H9 (cell line): ENCODE results near the gene CSRP1. TPM values are rescaled to one million over a fixed set of nuclear protein-coding genes. Genes with fewer than 3 reads are reported as not detected.

Experiments used
- DNase-seq: peaks from one replicate; pipeline ENCODE4 v3.0.0-alpha.2; 2017
- H2AFZ ChIP-seq: one replicate; pipeline ENCODE4 v1.6.1; 2013; ENCODE audit warnings: mild to moderate bottlenecking, low read length, control low read depth, moderate library complexity
- H2AK5ac ChIP-seq: 2 replicates; pipeline ENCODE4 v1.6.1; 2013; ENCODE audit warnings: low read length, control low read depth, mixed read lengths; ENCODE audit not compliant: insufficient read length
- H2BK120ac ChIP-seq: one replicate; pipeline ENCODE4 v1.6.1; 2013; ENCODE audit warnings: low read depth, mild to moderate bottlenecking, low read length, control low read depth, inconsistent platforms; ENCODE audit not compliant: poor library complexity, severe bottlenecking
- H2BK12ac ChIP-seq: 2 replicates; pipeline ENCODE4 v1.6.1; 2013; ENCODE audit warnings: low read length, control low read depth, mixed read lengths, low read depth; ENCODE audit not compliant: insufficient read length
- H2BK15ac ChIP-seq: 2 replicates; pipeline ENCODE4 v1.6.1; 2013; ENCODE audit warnings: low read depth, low read length, control low read depth
- H2BK20ac ChIP-seq: one replicate; pipeline ENCODE4 v1.6.1; 2013; ENCODE audit warnings: low read depth, mild to moderate bottlenecking, low read length, control low read depth, inconsistent platforms; ENCODE audit not compliant: poor library complexity, severe bottlenecking
- H2BK5ac ChIP-seq: 2 replicates; pipeline ENCODE4 v1.6.1; 2013; ENCODE audit warnings: low read length, control low read depth, mixed read lengths; ENCODE audit not compliant: insufficient read length
- H3K14ac ChIP-seq: 2 replicates; pipeline ENCODE4 v1.6.1; 2013; ENCODE audit warnings: low read length, control low read depth; ENCODE audit not compliant: insufficient read depth
- H3K18ac ChIP-seq: 2 replicates; pipeline ENCODE4 v1.6.1; 2013; ENCODE audit warnings: low read depth, mild to moderate bottlenecking, mixed read lengths, low read length, control low read depth; ENCODE audit not compliant: insufficient read length
- H3K23ac ChIP-seq: 2 replicates; pipeline ENCODE4 v1.6.1; 2013; ENCODE audit warnings: low read length, control low read depth, mixed read lengths, low read depth; ENCODE audit not compliant: insufficient read length
- H3K23me2 ChIP-seq: 2 replicates; pipeline ENCODE4 v1.6.1; 2013; ENCODE audit warnings: low read depth, mild to moderate bottlenecking, mixed read lengths, low read length, control low read depth; ENCODE audit not compliant: insufficient read length, poor library complexity, severe bottlenecking
- H3K27ac ChIP-seq: 2 replicates; pipeline ENCODE4 v1.5.1; 2013; ENCODE audit warnings: low read length, control low read depth, mixed read lengths, low read depth; ENCODE audit not compliant: insufficient read length
- H3K27me3 ChIP-seq: 2 replicates; pipeline ENCODE4 v1.6.1; 2013; ENCODE audit warnings: low read length, control low read depth, inconsistent platforms; ENCODE audit not compliant: insufficient read depth
- H3K4ac ChIP-seq: 2 replicates; pipeline ENCODE4 v1.6.1; 2013; ENCODE audit warnings: low read depth, mild to moderate bottlenecking, control low read depth, inconsistent platforms, low read length, moderate library complexity
- H3K4me1 ChIP-seq: 2 replicates; pipeline ENCODE4 v1.6.1; 2013; ENCODE audit warnings: low read length, control low read depth, inconsistent platforms; ENCODE audit not compliant: insufficient read depth
- H3K4me2 ChIP-seq: 2 replicates; pipeline ENCODE4 v1.6.1; 2013; ENCODE audit warnings: low read length, control low read depth, mixed read lengths; ENCODE audit not compliant: insufficient read length, insufficient read depth
- H3K56ac ChIP-seq: 2 replicates; pipeline ENCODE4 v1.6.1; 2013; ENCODE audit warnings: low read depth, mild to moderate bottlenecking, mixed read lengths, low read length, control low read depth; ENCODE audit not compliant: insufficient read length
- H3K79me1 ChIP-seq: 2 replicates; pipeline ENCODE4 v1.6.1; 2013; ENCODE audit warnings: low read depth, mild to moderate bottlenecking, moderate library complexity, low read length, control low read depth, inconsistent platforms; ENCODE audit not compliant: insufficient read depth, poor library complexity, severe bottlenecking
- H3K79me2 ChIP-seq: 2 replicates; pipeline ENCODE4 v1.6.1; 2013; ENCODE audit warnings: low read length, control low read depth, inconsistent platforms; ENCODE audit not compliant: insufficient read depth
- H3K9ac ChIP-seq: 2 replicates; pipeline ENCODE4 v1.6.1; 2013; ENCODE audit warnings: low read length, control low read depth, mixed read lengths; ENCODE audit not compliant: insufficient read length; ENCODE audit errors: extremely low read depth
- H3K9me3 ChIP-seq: one replicate; pipeline ENCODE4 v1.6.1; 2013; ENCODE audit warnings: low read depth, low read length, inconsistent platforms; ENCODE audit not compliant: control insufficient read depth
- H3T11ph ChIP-seq: one replicate; pipeline ENCODE4 v1.6.1; 2013; ENCODE audit warnings: mild to moderate bottlenecking, low read length, control low read depth, inconsistent platforms
- H4K20me1 ChIP-seq: one replicate; pipeline ENCODE4 v1.6.1; 2013; ENCODE audit not compliant: control insufficient read depth, insufficient read length, insufficient read depth
- H4K5ac ChIP-seq: 2 replicates; pipeline ENCODE4 v1.6.1; 2013; ENCODE audit warnings: low read depth, mild to moderate bottlenecking, mixed read lengths, low read length, control low read depth; ENCODE audit not compliant: insufficient read length
- H4K8ac ChIP-seq: replicated peaks from 2 replicates; pipeline ENCODE4 v1.6.1; 2013; ENCODE audit warnings: low read length, control low read depth, mixed read lengths, low read depth; ENCODE audit not compliant: insufficient read length
- H4K91ac ChIP-seq: 2 replicates; pipeline ENCODE4 v1.6.1; 2013; ENCODE audit warnings: low read depth, mild to moderate bottlenecking, moderate library complexity, mixed read lengths, low read length, control low read depth; ENCODE audit not compliant: insufficient read length
- H3K27ac Mint-ChIP-seq, 3 experiments: 2 replicates in 2 of 3; 3 replicates in 1 of 3; pipeline ENCODE4 v1.8.0; 2020 to 2021; ENCODE audit warnings: mixed read lengths in 3 of 3, mild to moderate bottlenecking in 1 of 3, moderate library complexity in 1 of 3
- H3K27me3 Mint-ChIP-seq: 2 replicates; pipeline ENCODE4 v1.8.0; 2021; ENCODE audit warnings: low read depth, mild to moderate bottlenecking, moderate library complexity, mixed read lengths
- H3K36me3 Mint-ChIP-seq, 3 experiments: 2 replicates in 2 of 3; 3 replicates in 1 of 3; pipeline ENCODE4 v1.8.0; 2020 to 2021; ENCODE audit warnings: low read depth in 3 of 3, mixed read lengths in 3 of 3; ENCODE audit not compliant: insufficient read depth in 1 of 3
- H3K4me1 Mint-ChIP-seq, 2 experiments: 2 replicates each; pipeline ENCODE4 v1.8.0; 2020; ENCODE audit warnings: mixed read lengths in 2 of 2
- H3K4me3 Mint-ChIP-seq, 2 experiments: 2 replicates in 1 of 2; 3 replicates in 1 of 2; pipeline ENCODE4 v1.8.0; 2020 to 2021; ENCODE audit warnings: mild to moderate bottlenecking in 2 of 2, mixed read lengths in 2 of 2, moderate library complexity in 1 of 2
- H3K9me3 Mint-ChIP-seq, 2 experiments: 2 replicates in 1 of 2; 3 replicates in 1 of 2; pipeline ENCODE4 v1.8.0; 2020; ENCODE audit warnings: mild to moderate bottlenecking in 2 of 2, mixed read lengths in 2 of 2, moderate library complexity in 1 of 2
- WGBS: extraction: QIAGEN DNeasy Blood & Tissue Kit; methylation state at CpG from one replicate; pipeline ENCODE4 v1.1.7; 2013; ENCODE audit warnings: missing lambda C conversion rate, low lambda C conversion rate, mixed read lengths; ENCODE audit not compliant: insufficient read length; ENCODE audit errors: extremely low coverage; 5-methylcytosine and 5-hydroxymethylcytosine counted together
- total RNA-seq: library from RNA; stranded (reverse); gene quantifications from 2 replicates; pipeline ENCODE4 v1.2.1, GENCODE V29; 2021
- TF ChIP-seq, protein P1 (sequence below): fragments of 200-600 bp; sonication (generic); conservative IDR thresholded peaks from 3 replicates; pipeline ENCODE4 v1.8.0; 2021; ENCODE audit warnings: antibody characterized with exemption, mild to moderate bottlenecking

Gene CSRP1
- total RNA-seq, 1 experiment from 2014 or later, result 0.44 TPM

DNA sequence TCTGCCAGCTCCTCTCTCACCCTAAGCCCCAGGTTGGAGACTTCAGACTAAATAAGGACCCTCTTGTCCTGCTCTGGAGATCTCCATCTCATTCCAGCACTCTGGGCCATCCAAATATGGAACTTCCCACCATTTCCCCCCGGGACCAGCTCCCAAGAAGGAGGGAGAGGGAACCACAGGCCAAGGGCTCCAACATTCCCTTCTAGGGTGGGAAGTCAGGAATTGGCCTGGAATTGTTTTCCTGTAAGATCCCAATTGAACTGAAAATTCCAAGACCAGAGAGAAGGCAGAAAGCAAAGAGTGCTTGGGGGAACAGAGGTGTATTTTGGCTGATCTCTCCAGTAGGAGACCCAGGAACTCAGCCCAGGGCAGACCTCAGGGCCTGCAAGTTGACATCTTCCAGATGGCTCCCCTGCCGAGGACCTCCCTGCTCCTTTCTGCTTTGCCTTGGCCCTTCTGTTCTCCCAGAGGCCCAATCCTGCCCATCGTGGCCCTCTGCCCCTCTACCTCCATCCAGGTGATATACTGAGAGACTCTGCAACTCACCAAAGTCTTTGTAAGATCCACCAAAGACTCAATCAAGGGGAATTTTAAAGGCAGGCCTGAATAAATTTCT lies 14.9 kb downstream of the CSRP1 start:
- H2BK15ac ChIP-seq, result no peak overlapping the region
- H2AFZ ChIP-seq, result no peak overlapping the region
- no peaks in the 10 kb centered on the region for H3K79me1 ChIP-seq
- H4K91ac ChIP-seq, result no peak overlapping the region
- H3K9me3 ChIP-seq, result no peaks in the 10 kb centered on the region
- no peak overlapping the region for H3K14ac ChIP-seq
- Mint-ChIP-seq H3K36me3 (peaks cover 0 to 4% (median 0%) of the 10 kb centered on the region in 3 experiments; a peak in 2 of 7 replicates), H3K27me3 (no peaks in the 10 kb centered on the region; the same call in 1 of the 2 replicates), H3K9me3 (peaks cover 3 to 5% of the 10 kb centered on the region in 2 experiments; a peak in 3 of 5 replicates), H3K27ac (no peak overlapping the region; a peak in 1 of 7 replicates), H3K4me1 (peaks cover 14 to 26% of the 10 kb centered on the region in 2 experiments), H3K4me3 (no peak overlapping the region)
- no peak overlapping the region for H2AK5ac ChIP-seq
- H4K20me1 ChIP-seq, result no peaks in the 10 kb centered on the region
- H3K79me2 ChIP-seq, result no peaks in the 10 kb centered on the region
- H2BK12ac ChIP-seq, result no peak overlapping the region
- no peaks in the 10 kb centered on the region for H3K23me2 ChIP-seq
- H3K23ac ChIP-seq, result no peak overlapping the region
- H3K4me1 ChIP-seq, result no peaks in the 10 kb centered on the region
- no peak overlapping the region for H4K8ac ChIP-seq
- H3K27ac ChIP-seq, result no peak overlapping the region
- H3K18ac ChIP-seq, result no peak overlapping the region
- TF ChIP-seq, protein P1, sequence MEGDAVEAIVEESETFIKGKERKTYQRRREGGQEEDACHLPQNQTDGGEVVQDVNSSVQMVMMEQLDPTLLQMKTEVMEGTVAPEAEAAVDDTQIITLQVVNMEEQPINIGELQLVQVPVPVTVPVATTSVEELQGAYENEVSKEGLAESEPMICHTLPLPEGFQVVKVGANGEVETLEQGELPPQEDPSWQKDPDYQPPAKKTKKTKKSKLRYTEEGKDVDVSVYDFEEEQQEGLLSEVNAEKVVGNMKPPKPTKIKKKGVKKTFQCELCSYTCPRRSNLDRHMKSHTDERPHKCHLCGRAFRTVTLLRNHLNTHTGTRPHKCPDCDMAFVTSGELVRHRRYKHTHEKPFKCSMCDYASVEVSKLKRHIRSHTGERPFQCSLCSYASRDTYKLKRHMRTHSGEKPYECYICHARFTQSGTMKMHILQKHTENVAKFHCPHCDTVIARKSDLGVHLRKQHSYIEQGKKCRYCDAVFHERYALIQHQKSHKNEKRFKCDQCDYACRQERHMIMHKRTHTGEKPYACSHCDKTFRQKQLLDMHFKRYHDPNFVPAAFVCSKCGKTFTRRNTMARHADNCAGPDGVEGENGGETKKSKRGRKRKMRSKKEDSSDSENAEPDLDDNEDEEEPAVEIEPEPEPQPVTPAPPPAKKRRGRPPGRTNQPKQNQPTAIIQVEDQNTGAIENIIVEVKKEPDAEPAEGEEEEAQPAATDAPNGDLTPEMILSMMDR, result no peak
- H3T11ph ChIP-seq, result no peak overlapping the region
- H2BK5ac ChIP-seq, result no peak overlapping the region
- H3K4me2 ChIP-seq, result no peak overlapping the region
- H2BK20ac ChIP-seq, result no peak overlapping the region
- no peaks in the 10 kb centered on the region for H3K27me3 ChIP-seq
- H3K4ac ChIP-seq, result no peak overlapping the region
- DNase-seq, result no peak
- H4K5ac ChIP-seq, result no peak overlapping the region
- H3K9ac ChIP-seq, result no peak overlapping the region
- no peak overlapping the region for H2BK120ac ChIP-seq
- no peak overlapping the region for H3K56ac ChIP-seq
- WGBS, result no CpG with 5 or more reads among the region's 3 CpGs
